ENCODE results near the gene SLC25A26. TPM values are rescaled to one million over a fixed set of nuclear protein-coding genes. Genes with fewer than 3 reads are reported as not detected.

SLC25A26 gene
- total and polyA plus RNA-seq, 2 of the 13 experiments (the other 11 are each of a cell fraction or from before 2014, with no cell fraction given) = 23.1 to 32.7 TPM

DNA sequence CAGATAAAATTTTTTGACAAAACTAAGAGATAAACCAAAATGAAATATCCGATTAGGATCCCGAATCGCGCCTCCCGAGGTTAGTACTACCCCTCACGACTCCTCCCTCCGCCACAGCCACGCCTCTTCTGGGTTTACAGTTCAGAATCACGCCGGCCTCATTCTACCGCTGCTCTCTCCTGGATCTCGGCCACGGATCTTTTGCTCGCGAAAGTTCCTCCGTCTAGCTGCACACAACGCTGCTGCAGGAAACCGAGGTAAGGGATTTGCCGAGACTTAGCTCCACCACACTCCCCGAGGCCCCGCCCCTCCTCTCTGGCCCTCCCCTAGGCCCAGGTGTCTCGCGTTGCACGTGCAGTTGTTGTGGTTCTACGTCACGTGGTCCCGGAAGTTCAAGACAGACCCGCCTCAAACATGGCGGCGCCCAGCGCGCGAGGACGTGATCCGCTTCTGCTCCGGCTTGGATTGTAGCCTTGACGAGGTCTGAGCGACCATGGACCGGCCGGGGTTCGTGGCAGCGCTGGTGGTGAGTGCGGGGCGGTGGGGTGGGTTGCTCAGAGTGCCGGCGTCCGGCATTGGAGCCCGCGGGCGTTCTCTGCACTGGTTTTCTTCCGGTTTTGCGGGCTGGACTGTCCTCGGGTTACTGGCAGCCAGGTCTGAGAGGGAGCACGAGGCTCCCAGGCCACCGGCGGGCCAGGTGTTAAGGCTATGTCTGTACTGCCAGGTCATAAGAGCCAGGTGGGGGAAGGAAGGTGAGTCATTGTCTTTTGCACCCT is at the start of gene SLC25A26 (continued):
- TF ChIP-seq, protein P1, sequence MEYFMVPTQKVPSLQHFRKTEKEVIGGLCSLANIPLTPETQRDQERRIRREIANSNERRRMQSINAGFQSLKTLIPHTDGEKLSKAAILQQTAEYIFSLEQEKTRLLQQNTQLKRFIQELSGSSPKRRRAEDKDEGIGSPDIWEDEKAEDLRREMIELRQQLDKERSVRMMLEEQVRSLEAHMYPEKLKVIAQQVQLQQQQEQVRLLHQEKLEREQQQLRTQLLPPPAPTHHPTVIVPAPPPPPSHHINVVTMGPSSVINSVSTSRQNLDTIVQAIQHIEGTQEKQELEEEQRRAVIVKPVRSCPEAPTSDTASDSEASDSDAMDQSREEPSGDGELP (IDR thresholded peaks at IDR 0.05; ENCODE audit: borderline replicate concordance, low read depth) = peak; percentile 75
- TF ChIP-seq, protein P2, sequence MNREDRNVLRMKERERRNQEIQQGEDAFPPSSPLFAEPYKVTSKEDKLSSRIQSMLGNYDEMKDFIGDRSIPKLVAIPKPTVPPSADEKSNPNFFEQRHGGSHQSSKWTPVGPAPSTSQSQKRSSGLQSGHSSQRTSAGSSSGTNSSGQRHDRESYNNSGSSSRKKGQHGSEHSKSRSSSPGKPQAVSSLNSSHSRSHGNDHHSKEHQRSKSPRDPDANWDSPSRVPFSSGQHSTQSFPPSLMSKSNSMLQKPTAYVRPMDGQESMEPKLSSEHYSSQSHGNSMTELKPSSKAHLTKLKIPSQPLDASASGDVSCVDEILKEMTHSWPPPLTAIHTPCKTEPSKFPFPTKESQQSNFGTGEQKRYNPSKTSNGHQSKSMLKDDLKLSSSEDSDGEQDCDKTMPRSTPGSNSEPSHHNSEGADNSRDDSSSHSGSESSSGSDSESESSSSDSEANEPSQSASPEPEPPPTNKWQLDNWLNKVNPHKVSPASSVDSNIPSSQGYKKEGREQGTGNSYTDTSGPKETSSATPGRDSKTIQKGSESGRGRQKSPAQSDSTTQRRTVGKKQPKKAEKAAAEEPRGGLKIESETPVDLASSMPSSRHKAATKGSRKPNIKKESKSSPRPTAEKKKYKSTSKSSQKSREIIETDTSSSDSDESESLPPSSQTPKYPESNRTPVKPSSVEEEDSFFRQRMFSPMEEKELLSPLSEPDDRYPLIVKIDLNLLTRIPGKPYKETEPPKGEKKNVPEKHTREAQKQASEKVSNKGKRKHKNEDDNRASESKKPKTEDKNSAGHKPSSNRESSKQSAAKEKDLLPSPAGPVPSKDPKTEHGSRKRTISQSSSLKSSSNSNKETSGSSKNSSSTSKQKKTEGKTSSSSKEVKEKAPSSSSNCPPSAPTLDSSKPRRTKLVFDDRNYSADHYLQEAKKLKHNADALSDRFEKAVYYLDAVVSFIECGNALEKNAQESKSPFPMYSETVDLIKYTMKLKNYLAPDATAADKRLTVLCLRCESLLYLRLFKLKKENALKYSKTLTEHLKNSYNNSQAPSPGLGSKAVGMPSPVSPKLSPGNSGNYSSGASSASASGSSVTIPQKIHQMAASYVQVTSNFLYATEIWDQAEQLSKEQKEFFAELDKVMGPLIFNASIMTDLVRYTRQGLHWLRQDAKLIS (CRISPR knock-in tag; IDR thresholded peaks at IDR 0.05) = no peak
- TF ChIP-seq ZNF841 (CRISPR knock-in tag; IDR thresholded peaks at IDR 0.05; ENCODE audit: borderline replicate concordance) = 0 out of 2 replicates have a peak, but pooled peaks have one; percentile 30
- TF ChIP-seq, protein P3, sequence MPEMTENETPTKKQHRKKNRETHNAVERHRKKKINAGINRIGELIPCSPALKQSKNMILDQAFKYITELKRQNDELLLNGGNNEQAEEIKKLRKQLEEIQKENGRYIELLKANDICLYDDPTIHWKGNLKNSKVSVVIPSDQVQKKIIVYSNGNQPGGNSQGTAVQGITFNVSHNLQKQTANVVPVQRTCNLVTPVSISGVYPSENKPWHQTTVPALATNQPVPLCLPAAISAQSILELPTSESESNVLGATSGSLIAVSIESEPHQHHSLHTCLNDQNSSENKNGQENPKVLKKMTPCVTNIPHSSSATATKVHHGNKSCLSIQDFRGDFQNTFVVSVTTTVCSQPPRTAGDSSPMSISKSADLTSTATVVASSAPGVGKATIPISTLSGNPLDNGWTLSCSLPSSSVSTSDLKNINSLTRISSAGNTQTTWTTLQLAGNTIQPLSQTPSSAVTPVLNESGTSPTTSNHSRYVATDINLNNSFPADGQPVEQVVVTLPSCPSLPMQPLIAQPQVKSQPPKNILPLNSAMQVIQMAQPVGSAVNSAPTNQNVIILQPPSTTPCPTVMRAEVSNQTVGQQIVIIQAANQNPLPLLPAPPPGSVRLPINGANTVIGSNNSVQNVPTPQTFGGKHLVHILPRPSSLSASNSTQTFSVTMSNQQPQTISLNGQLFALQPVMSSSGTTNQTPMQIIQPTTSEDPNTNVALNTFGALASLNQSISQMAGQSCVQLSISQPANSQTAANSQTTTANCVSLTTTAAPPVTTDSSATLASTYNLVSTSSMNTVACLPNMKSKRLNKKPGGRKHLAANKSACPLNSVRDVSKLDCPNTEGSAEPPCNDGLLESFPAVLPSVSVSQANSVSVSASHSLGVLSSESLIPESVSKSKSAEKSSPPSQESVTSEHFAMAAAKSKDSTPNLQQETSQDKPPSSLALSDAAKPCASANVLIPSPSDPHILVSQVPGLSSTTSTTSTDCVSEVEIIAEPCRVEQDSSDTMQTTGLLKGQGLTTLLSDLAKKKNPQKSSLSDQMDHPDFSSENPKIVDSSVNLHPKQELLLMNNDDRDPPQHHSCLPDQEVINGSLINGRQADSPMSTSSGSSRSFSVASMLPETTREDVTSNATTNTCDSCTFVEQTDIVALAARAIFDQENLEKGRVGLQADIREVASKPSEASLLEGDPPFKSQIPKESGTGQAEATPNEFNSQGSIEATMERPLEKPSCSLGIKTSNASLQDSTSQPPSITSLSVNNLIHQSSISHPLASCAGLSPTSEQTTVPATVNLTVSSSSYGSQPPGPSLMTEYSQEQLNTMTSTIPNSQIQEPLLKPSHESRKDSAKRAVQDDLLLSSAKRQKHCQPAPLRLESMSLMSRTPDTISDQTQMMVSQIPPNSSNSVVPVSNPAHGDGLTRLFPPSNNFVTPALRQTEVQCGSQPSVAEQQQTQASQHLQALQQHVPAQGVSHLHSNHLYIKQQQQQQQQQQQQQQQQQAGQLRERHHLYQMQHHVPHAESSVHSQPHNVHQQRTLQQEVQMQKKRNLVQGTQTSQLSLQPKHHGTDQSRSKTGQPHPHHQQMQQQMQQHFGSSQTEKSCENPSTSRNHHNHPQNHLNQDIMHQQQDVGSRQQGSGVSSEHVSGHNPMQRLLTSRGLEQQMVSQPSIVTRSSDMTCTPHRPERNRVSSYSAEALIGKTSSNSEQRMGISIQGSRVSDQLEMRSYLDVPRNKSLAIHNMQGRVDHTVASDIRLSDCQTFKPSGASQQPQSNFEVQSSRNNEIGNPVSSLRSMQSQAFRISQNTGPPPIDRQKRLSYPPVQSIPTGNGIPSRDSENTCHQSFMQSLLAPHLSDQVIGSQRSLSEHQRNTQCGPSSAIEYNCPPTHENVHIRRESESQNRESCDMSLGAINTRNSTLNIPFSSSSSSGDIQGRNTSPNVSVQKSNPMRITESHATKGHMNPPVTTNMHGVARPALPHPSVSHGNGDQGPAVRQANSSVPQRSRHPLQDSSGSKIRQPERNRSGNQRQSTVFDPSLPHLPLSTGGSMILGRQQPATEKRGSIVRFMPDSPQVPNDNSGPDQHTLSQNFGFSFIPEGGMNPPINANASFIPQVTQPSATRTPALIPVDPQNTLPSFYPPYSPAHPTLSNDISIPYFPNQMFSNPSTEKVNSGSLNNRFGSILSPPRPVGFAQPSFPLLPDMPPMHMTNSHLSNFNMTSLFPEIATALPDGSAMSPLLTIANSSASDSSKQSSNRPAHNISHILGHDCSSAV (CRISPR knock-in tag; IDR thresholded peaks at IDR 0.05; ENCODE audit: borderline replicate concordance) = no peak
- no peak for TF ChIP-seq NFIB (CRISPR knock-in tag; IDR thresholded peaks at IDR 0.05; ENCODE audit: borderline replicate concordance)
- TF ChIP-seq, protein P4, sequence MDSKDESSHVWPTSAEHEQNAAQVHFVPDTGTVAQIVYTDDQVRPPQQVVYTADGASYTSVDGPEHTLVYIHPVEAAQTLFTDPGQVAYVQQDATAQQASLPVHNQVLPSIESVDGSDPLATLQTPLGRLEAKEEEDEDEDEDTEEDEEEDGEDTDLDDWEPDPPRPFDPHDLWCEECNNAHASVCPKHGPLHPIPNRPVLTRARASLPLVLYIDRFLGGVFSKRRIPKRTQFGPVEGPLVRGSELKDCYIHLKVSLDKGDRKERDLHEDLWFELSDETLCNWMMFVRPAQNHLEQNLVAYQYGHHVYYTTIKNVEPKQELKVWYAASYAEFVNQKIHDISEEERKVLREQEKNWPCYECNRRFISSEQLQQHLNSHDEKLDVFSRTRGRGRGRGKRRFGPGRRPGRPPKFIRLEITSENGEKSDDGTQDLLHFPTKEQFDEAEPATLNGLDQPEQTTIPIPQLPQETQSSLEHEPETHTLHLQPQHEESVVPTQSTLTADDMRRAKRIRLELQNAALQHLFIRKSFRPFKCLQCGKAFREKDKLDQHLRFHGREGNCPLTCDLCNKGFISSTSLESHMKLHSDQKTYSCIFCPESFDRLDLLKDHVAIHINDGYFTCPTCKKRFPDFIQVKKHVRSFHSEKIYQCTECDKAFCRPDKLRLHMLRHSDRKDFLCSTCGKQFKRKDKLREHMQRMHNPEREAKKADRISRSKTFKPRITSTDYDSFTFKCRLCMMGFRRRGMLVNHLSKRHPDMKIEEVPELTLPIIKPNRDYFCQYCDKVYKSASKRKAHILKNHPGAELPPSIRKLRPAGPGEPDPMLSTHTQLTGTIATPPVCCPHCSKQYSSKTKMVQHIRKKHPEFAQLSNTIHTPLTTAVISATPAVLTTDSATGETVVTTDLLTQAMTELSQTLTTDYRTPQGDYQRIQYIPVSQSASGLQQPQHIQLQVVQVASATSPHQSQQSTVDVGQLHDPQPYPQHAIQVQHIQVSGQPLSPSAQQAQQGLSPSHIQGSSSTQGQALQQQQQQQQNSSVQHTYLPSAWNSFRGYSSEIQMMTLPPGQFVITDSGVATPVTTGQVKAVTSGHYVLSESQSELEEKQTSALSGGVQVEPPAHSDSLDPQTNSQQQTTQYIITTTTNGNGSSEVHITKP (CRISPR knock-in tag; IDR thresholded peaks at IDR 0.05; ENCODE audit: low read depth) = no peak
- TF ChIP-seq MEF2D (CRISPR knock-in tag; IDR thresholded peaks at IDR 0.05) = no peak; the same call in none of the 2 replicates
- TF ChIP-seq PAWR (CRISPR knock-in tag; IDR thresholded peaks at IDR 0.05; ENCODE audit: borderline replicate concordance) = no peak
- no peak for TF ChIP-seq TEAD3 (CRISPR knock-in tag; optimal IDR thresholded peaks at IDR 0.05; ENCODE audit: borderline replicate concordance)
- TF ChIP-seq PHF5A (CRISPR knock-in tag; IDR thresholded peaks at IDR 0.05; ENCODE audit: low read depth, unreplicated experiment) = peak; percentile 35
- no peak; the same call in 1 of the 2 replicates for TF ChIP-seq ZMYM3 (CRISPR knock-in tag; IDR thresholded peaks at IDR 0.05)
